Astrocyte of the spinal cord (primary cell): Measurements from ENCODE around the gene FYB2.

Source experiments
- DNase-seq: peaks from one replicate; pipeline ENCODE4 v3.0.0; 2011; ENCODE audit warnings: low read depth, low spot score
- H3K4me3 ChIP-seq: 2 replicates; pipeline ENCODE4 v1.5.1; 2011; ENCODE audit warnings: low read depth, mild to moderate bottlenecking, low read length, moderate library complexity
- CTCF ChIP-seq: IDR thresholded peaks from 2 replicates; pipeline ENCODE4 v1.5.1; 2012; ENCODE audit warnings: low read depth, mild to moderate bottlenecking, low read length, inconsistent platforms
- in situ Hi-C: cut with HindIII; loops from 2 replicates; pipeline ENCODE4 v1.10.0; 2017; ENCODE audit warnings: low sequenced_read_pairs

The FYB2 gene

GRCh38 chr1:56817716-56818463, 1.3 kb downstream of the FYB2 start:
- TF ChIP-seq CTCF, result no peak
- H3K4me3 ChIP-seq, result no peak overlapping the region
- in situ Hi-C loops, result no loop called here

GRCh38 chr1:56816909-56817308, 2.3 kb downstream of the FYB2 start:
- DNase-seq, result no peak
- in situ Hi-C loops, result no loop called here
- H3K4me3 ChIP-seq, result no peak overlapping the region
- TF ChIP-seq CTCF, result no peak

More at GRCh38 chr1:56817716-56818463, 1.3 kb downstream of the FYB2 start:
- no peak for DNase-seq

DNA sequence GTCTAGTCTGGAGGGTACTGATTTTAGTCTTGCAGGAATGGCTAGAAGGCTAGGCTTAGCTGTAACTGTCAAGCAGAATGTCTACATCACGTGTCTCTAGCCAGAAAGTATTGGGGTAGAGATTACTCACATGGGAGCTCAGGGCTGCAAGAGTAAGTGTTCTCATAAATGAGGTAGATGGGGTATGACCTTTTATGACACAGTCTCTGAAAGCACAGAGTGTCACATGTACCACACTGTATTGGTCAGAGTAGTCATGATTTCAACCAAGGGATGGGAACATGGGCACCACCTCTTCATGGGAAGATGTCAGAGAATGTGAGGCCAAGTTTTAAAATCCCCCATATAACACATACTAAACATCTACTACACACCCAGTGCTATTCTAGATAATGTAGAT, 2.9 kb downstream of the FYB2 start:
- no peak for TF ChIP-seq CTCF
- no peak for DNase-seq
- no peak overlapping the region for H3K4me3 ChIP-seq
- in situ Hi-C loops, result no loop called here

DNA sequence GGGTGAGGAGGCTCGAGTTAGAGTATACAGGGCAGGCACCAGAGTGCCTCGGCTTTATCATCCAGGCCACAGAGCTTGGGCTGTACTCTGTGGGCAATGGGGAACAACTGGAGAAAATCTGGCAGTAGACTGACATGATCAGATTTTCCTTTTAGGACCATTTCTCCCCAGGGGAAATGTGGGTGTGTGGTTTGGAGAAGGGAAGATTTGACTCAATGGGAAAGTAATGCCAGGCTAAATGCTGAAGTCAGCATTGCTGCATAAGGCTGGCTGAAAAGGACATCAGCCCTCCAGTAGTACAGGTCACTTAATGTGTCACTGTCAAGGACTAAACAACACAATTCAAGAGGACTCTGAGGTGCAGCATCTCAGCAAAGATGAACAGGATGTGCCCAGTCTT, 5.0 kb downstream of the FYB2 start:
- no peak for DNase-seq
- no peak for TF ChIP-seq CTCF

DNA sequence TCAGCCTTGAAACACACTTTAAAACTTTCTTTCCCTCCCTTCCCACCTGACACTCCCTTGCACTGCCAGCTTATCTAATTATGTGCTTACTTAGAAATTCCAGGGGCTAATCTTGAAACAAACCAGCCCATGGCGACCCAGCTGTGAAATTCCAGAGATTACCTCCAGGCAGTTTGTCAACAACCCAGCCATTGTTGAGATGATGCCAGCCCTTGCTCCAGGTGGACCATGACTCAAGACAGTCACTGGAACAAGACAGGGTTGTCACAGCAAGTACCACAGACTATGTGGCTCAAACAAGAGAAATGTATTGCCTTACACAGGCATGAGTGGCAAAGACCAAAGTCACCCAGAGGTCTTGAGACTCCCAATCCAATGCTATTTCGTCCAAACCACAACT, 7.9 kb downstream of the FYB2 start:
- TF ChIP-seq CTCF, result no peak
- in situ Hi-C loops, result no loop called here
- H3K4me3 ChIP-seq, result no peak overlapping the region
- DNase-seq, result no peak

More for the DNA sequence above, 5.0 kb downstream of the FYB2 start:
- in situ Hi-C loops, result no loop called here
- no peak overlapping the region for H3K4me3 ChIP-seq

- no peak overlapping the region for H3K4me3 ChIP-seq
- no peak for TF ChIP-seq CTCF
- DNase-seq, result no peak
- in situ Hi-C loops, result no loop called here
Observed at GRCh38 chr1:56808410-56808809, 10.8 kb downstream of the FYB2 start.
